Daoy (cell line): ENCODE measurements around the gene OR2A12. TPM values are rescaled to one million over a fixed set of nuclear protein-coding genes. Genes with fewer than 3 reads are reported as not detected.
"Not testable (repeated sequence)": the region's sequence is repeated elsewhere in the genome, so short reads cannot be mapped to it uniquely, and the experiment has no call there.

Experiments
- DNase-seq: peaks from one replicate; pipeline ENCODE4 v3.0.0-alpha.2; 2015; ENCODE audit warnings: low read depth
- total RNA-seq: library from RNA; depleted of rRNA; stranded (reverse); fragments of >200 nt; shearing (Covaris generic); gene quantifications from 2 replicates; pipeline ENCODE4 v1.2.3, GENCODE V29; 2014; rRNA removed

The OR2A12 gene
- not detected in 2 replicates for total RNA-seq

GRCh38 chr7:144085978-144086377 is at the start of gene OR2A12:
Gene OR2A12, plus strand, starts transcription at chr7:144086278. Its CDS starts 8,830 bp downstream, at chr7:144095108.
- DNase-seq = no peak

- no peak for DNase-seq
Measured at GRCh38 chr7:144036302-144036885, 49.7 kb upstream of the OR2A12 start.

- DNase-seq = no peak
Measured at GRCh38 chr7:144037414-144038035, 48.6 kb upstream of the OR2A12 start.

GRCh38 chr7:144038887-144039286 is 47.2 kb upstream of the OR2A12 start:
- no peak for DNase-seq

- no peak for DNase-seq
Measured at GRCh38 chr7:144048648-144049047, 37.4 kb upstream of the OR2A12 start, which contains the start of gene OR2A5. Gene OR2A5, plus strand, starts transcription at chr7:144048948. Its CDS starts 1,454 bp downstream, at chr7:144050402.

- no peak for DNase-seq
Measured at GRCh38 chr7:144049491-144049890, 36.6 kb upstream of the OR2A12 start.

GRCh38 chr7:144050093-144050492 is 36.0 kb upstream of the OR2A12 start:
- DNase-seq = peak; percentile 17

- DNase-seq = not testable (repeated sequence)
Measured at GRCh38 chr7:144050884-144051283, 35.2 kb upstream of the OR2A12 start.

- DNase-seq = peak; percentile 37
Measured at GRCh38 chr7:144057954-144058353, 28.1 kb upstream of the OR2A12 start.

GRCh38 chr7:144063710-144064109 is 22.4 kb upstream of the OR2A12 start:
- DNase-seq = no peak

- no peak for DNase-seq
Measured at GRCh38 chr7:144069511-144069910, 16.6 kb upstream of the OR2A12 start, which contains the start of gene OR2A25. Gene OR2A25, plus strand, starts transcription at chr7:144069811. Its CDS starts 4,409 bp downstream, at chr7:144074220.

- no peak for DNase-seq
Measured at GRCh38 chr7:144069953-144070352, 16.1 kb upstream of the OR2A12 start.

- DNase-seq = no peak
Measured at GRCh38 chr7:144074374-144074773, 11.7 kb upstream of the OR2A12 start.

GRCh38 chr7:144086730-144087129 is 652 bp downstream of the OR2A12 start:
- no peak for DNase-seq

- DNase-seq = no peak
Measured at GRCh38 chr7:144087230-144087629, 1.2 kb downstream of the OR2A12 start.

GRCh38 chr7:144090667-144091066 is 4.6 kb downstream of the OR2A12 start:
- DNase-seq = no peak

- DNase-seq = no peak
Measured at GRCh38 chr7:144098776-144099175, 12.7 kb downstream of the OR2A12 start.

- no peak for DNase-seq
Measured at GRCh38 chr7:144100607-144101006, 14.5 kb downstream of the OR2A12 start.

GRCh38 chr7:144102041-144102440 is 16.0 kb downstream of the OR2A12 start:
- DNase-seq = no peak

- DNase-seq = no peak
Measured at GRCh38 chr7:144105211-144105610, 19.1 kb downstream of the OR2A12 start.

- DNase-seq = no peak
Measured at GRCh38 chr7:144109283-144109682, 23.2 kb downstream of the OR2A12 start, which contains the start of gene OR2A2. Gene OR2A2, plus strand, starts transcription at chr7:144109583. Its CDS starts 0 bp downstream, at chr7:144109583.

- DNase-seq = no peak
Measured at GRCh38 chr7:144110272-144110671, 24.2 kb downstream of the OR2A12 start.

- DNase-seq = no peak
Measured at GRCh38 chr7:144113651-144114050, 27.6 kb downstream of the OR2A12 start.
